Activated T-helper 17 cell treated with anti-CD3 and anti-CD28 coated beads, Interleukin-2, amount 50 U/mL, for 72 hours (primary cell): Measurements from ENCODE around the gene MEPCE. TPM values are rescaled to one million over a fixed set of nuclear protein-coding genes. Genes with fewer than 3 reads are reported as not detected.
A peak's percentile ranks its signal among the peaks of the same experiment; 100 is the strongest.
"Not testable (repeated sequence)": the region's sequence is repeated elsewhere in the genome, so short reads cannot be mapped to it uniquely, and the experiment has no call there.

ENCODE experiments used
- ATAC-seq: fragments of 150-1000 bp; cut with Tn5 transposase; replicated peaks from 2 replicates; pipeline ENCODE4 v1.10.0; 2021; ENCODE audit warnings: mild to moderate bottlenecking, moderate library complexity
- H3K27ac Mint-ChIP-seq: one replicate; pipeline ENCODE4 v1.8.0; 2022; ENCODE audit warnings: mixed read lengths
- H3K27me3 Mint-ChIP-seq: one replicate; pipeline ENCODE4 v1.8.0; 2022; ENCODE audit warnings: mixed read lengths
- H3K36me3 Mint-ChIP-seq: one replicate; pipeline ENCODE4 v1.8.0; 2022; ENCODE audit warnings: low read depth, mild to moderate bottlenecking, mixed read lengths
- H3K4me1 Mint-ChIP-seq: one replicate; pipeline ENCODE4 v1.8.0; 2022; ENCODE audit warnings: mixed read lengths
- H3K4me3 Mint-ChIP-seq: one replicate; pipeline ENCODE4 v1.8.0; 2022; ENCODE audit warnings: mild to moderate bottlenecking, mixed read lengths
- H3K9me3 Mint-ChIP-seq: one replicate; pipeline ENCODE4 v1.8.0; 2022; ENCODE audit warnings: mixed read lengths
- total RNA-seq, 2 donors: library from RNA; stranded (reverse); gene quantifications; one replicate each; pipeline ENCODE4 v1.2.3, GENCODE V29; 2022

Gene MEPCE
- 10 to 100 TPM; 59.5 to 65.2 TPM for total RNA-seq

GRCh38 chr7:100429637-100430492 is at the start of gene MEPCE:
Gene MEPCE, plus strand, starts transcription at chr7:100429831. Its CDS starts 188 bp downstream, at chr7:100430019.
- peaks cover 68% of the 10 kb centered on the region for H3K36me3 Mint-ChIP-seq
- peak within 1 kb of the TSS; percentile 100 for H3K27ac Mint-ChIP-seq
- H3K4me1 Mint-ChIP-seq, result peaks cover 37% of the 10 kb centered on the region
- peak; percentile 35 for ATAC-seq
- H3K4me3 Mint-ChIP-seq, result peak within 1 kb of the TSS; percentile 87
- H3K9me3 Mint-ChIP-seq, result peaks cover 4% of the 10 kb centered on the region
- no peaks in the 10 kb centered on the region for H3K27me3 Mint-ChIP-seq

DNA sequence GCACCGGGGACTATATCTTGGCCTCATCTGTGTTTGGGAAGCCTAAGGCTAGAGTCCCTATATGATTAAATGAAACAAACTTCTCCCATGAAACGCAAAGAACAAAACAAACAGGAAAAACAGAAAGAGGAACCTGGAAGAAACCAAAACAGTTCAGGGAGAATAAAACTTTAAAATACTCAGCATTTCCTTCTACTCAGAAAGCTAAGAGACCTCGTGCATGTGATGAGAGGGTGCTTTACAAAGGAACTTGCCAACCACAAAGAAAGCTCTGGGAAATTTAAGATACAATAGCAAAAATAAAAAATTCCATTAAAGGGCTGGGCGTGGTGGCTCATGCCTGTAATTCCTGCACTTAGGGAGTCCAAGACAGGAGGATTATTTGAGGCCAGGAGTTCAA is 49.4 kb upstream of the MEPCE start:
- ATAC-seq, result no peak
- no peaks in the 10 kb centered on the region for H3K4me1 Mint-ChIP-seq

DNA sequence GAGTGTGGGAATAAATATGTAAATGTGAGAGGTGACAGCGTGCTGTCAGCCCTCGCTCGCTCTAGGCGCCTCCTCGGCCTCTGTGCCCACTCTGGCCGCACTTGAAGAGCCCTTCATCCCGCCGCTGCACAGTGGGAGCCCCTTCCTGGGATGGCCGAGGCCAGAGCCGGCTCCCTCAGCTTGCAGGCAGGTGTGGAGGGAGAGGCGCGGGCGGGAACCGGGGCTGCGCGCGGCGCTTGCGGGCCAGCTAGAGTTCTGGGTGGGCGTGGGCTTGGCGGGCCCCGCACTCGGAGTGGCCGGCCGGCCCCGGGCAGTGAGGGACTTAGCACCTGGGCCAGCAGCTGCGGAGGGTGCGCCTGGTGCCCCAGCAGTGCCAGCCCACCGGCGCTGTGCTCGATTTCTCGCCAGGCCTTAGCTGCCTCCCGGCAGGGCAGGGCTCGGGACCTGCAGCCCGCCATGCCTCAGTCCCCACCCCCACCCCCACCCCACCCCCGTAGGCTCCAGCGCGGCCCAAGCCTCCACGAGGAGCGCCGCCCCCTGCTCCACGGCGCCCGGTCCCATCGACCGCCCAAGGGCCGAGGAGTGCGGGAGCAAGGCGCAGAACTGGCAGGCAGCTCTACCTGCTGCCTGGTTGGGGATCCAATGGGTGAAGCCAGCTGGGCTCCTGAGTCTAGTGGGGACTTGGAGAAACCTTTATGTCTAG is 47.9 kb upstream of the MEPCE start:
- not testable (repeated sequence) for H3K4me3 Mint-ChIP-seq, ATAC-seq, H3K4me1 Mint-ChIP-seq, H3K9me3 Mint-ChIP-seq, H3K27me3 Mint-ChIP-seq, H3K27ac Mint-ChIP-seq, H3K36me3 Mint-ChIP-seq

More for the DNA sequence above, 49.4 kb upstream of the MEPCE start:
- H3K4me3 Mint-ChIP-seq, result no peak overlapping the region
- H3K27ac Mint-ChIP-seq, result no peak overlapping the region
- H3K36me3 Mint-ChIP-seq, result no peaks in the 10 kb centered on the region
- H3K9me3 Mint-ChIP-seq, result no peaks in the 10 kb centered on the region
- H3K27me3 Mint-ChIP-seq, result peaks cover 8% of the 10 kb centered on the region

DNA sequence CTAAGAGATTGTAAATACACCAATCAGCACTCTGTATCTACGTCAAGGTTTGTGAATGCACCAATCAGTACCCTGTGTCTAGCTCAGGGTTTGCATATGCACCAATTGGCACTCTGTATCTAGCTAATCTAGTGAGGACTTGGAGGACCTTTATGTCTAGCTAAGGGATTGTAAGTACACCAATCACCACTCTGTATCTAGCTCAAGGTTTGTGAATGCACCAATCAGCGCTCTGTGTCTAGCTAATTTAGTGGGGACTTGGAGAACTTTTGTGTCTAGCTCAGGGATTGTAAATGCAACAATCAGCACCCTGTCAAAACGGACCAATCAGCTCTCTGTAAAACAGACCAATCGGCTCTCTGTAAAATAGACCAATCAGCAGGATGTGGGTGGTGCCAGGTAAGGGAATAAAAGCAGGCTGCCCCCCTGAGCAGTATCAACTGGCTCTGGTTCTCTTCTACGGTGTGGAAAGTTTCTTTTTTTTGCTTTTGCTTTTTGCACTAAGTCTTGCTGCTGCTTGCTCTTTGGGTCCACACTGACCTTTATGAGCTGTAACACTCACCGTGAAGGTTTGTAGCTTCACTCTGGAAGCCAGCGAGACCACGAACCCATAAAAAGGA is 47.3 kb upstream of the MEPCE start:
- H3K4me1 Mint-ChIP-seq, H3K27me3 Mint-ChIP-seq, H3K27ac Mint-ChIP-seq, H3K4me3 Mint-ChIP-seq, ATAC-seq, H3K36me3 Mint-ChIP-seq, H3K9me3 Mint-ChIP-seq: not testable (repeated sequence)

GRCh38 chr7:100384628-100385294 is 44.9 kb upstream of the MEPCE start:
- Mint-ChIP-seq H3K4me3 (no peak overlapping the region), H3K36me3 (no peaks in the 10 kb centered on the region), H3K27me3 (peaks cover 12% of the 10 kb centered on the region), H3K4me1 (no peaks in the 10 kb centered on the region), H3K9me3 (no peaks in the 10 kb centered on the region), H3K27ac (no peak overlapping the region)
- no peak for ATAC-seq

DNA sequence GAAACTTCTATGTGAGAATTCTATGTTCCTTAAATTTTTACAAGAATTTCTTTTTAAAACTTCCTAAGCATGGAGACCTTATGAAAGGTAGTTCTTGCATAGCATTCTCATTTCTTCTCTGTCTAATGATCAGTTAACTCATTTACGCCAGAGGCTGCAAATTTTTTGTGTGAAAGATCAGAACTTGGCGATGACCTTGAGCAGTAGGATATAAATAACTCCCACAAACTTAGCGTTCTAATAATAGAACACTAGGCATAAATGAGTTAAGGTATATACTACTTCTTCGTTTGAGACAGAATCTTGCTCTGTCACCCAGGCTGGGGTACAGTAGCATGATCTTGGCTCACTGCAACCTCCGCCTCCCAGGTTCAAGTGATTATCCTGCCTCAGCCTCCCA is 42.7 kb upstream of the MEPCE start:
- ATAC-seq, result no peak
- Mint-ChIP-seq H3K4me3 (no peak overlapping the region), H3K36me3 (no peaks in the 10 kb centered on the region), H3K9me3 (no peaks in the 10 kb centered on the region), H3K27me3 (peaks cover 19% of the 10 kb centered on the region), H3K27ac (no peak overlapping the region), H3K4me1 (no peaks in the 10 kb centered on the region)

DNA sequence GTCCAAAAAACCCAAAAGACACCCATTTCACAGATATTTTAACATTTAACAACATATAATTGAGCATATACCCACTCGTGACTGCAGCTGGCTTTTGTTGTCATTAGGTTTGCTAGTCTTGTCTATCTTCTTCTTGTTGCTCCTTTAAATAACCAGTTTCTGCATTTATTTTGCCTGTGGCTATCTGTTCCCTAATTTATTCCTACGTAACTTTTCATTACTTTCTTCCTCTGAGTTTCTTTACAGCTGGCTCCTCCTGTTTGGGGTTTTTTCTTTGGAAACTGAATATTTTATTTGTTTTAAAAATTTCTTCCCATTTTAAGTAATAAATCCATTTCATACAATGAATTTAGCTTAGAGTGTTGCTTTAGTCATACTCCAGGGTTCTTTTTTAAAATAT is 41.9 kb upstream of the MEPCE start:
- no peaks in the 10 kb centered on the region for H3K4me1 Mint-ChIP-seq
- no peaks in the 10 kb centered on the region for H3K36me3 Mint-ChIP-seq

GRCh38 chr7:100389437-100390088 is 40.1 kb upstream of the MEPCE start:
- H3K27me3 Mint-ChIP-seq, result peaks cover 16% of the 10 kb centered on the region
- H3K9me3 Mint-ChIP-seq, result no peaks in the 10 kb centered on the region
- no peak overlapping the region for H3K27ac Mint-ChIP-seq
- ATAC-seq, result no peak
- no peak overlapping the region for H3K4me3 Mint-ChIP-seq
- peaks cover 6% of the 10 kb centered on the region for H3K4me1 Mint-ChIP-seq
- no peaks in the 10 kb centered on the region for H3K36me3 Mint-ChIP-seq

More for the DNA sequence above, 41.9 kb upstream of the MEPCE start:
- H3K9me3 Mint-ChIP-seq, result no peaks in the 10 kb centered on the region
- no peak overlapping the region for H3K4me3 Mint-ChIP-seq
- no peak overlapping the region for H3K27ac Mint-ChIP-seq
- no peak for ATAC-seq
- peaks cover 19% of the 10 kb centered on the region for H3K27me3 Mint-ChIP-seq

DNA sequence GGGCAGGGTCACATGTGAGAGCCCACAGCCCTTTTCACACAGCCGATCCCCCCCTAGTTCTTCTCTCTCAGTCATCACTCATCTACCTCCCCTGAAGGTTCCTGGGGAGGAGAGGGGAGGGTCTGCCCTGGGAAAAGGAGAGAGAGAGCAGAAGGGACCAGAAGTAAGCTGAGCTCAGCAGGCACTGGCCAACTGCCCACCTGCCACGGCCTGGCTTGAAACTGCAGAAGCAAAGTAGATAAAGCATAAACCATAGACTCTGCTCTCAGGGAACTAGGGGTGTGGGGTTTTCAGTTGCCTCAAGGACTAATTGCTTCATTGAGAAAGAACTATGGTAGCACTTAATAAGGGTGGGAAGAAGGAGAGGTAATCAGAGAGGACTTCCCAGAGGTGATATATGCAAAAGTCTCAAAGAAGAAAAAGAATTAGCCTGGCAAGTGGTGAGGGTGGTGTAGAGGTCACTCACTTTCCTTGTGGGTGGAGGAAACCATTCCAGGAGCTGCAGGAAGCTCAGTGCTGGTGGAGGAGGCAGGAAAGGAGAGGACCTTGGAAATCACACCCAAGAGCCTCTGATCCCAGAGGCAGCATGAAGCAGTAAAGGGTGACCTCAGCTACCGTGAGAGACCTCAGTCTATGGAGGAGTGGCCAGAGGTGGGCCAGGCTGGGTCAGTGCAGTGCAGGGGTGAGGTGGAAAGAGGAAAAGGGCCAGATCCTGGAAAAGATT is 39.2 kb upstream of the MEPCE start:
- H3K4me1 Mint-ChIP-seq, result peaks cover 8% of the 10 kb centered on the region
- peaks cover 16% of the 10 kb centered on the region for H3K27me3 Mint-ChIP-seq
- no peaks in the 10 kb centered on the region for H3K36me3 Mint-ChIP-seq
- H3K27ac Mint-ChIP-seq, result no peak overlapping the region
- H3K4me3 Mint-ChIP-seq, result no peak overlapping the region
- no peaks in the 10 kb centered on the region for H3K9me3 Mint-ChIP-seq
- ATAC-seq, result no peak

DNA sequence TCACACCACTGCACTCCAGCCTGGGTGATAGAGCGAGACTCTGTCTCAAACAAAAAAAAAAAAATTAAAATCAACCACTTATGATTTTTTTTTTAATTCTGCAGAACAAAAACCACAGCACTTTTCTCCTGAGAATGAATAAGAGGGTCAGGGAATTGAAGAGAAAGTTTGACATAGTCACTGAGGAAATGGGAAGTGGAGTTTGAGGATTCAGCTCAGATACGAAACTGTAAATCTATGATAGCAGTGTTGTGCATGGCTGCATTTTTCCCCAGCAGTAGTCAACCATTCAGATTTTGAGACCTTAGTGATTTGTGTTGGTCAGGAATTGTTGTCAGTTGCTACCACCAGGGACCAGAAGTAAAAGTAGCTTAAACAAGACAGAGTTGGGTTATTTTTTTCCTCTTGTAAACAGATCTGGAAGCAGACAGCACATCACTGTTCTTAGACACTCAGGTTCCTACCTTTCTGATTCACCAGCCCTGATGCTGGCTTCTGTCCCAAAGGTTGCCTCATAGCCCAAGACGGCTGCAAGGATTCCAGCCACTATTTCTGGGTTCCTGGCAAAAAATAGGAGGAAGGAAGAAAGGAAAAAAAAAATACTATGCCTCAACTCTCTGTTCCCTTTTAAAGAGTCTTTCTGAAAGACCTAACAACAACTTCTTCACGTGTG is 36.3 kb upstream of the MEPCE start:
- no peaks in the 10 kb centered on the region for H3K9me3 Mint-ChIP-seq
- H3K4me3 Mint-ChIP-seq, result no peak overlapping the region
- H3K36me3 Mint-ChIP-seq, result no peaks in the 10 kb centered on the region
- no peak for ATAC-seq
- H3K27me3 Mint-ChIP-seq, result peaks cover 20% of the 10 kb centered on the region
- H3K27ac Mint-ChIP-seq, result no peak overlapping the region
- H3K4me1 Mint-ChIP-seq, result peaks cover 23% of the 10 kb centered on the region

- H3K27ac Mint-ChIP-seq, result no peak overlapping the region
- no peaks in the 10 kb centered on the region for H3K36me3 Mint-ChIP-seq
- H3K9me3 Mint-ChIP-seq, result no peaks in the 10 kb centered on the region
- peaks cover 22% of the 10 kb centered on the region for H3K27me3 Mint-ChIP-seq
- no peak overlapping the region for H3K4me3 Mint-ChIP-seq
- peaks cover 26% of the 10 kb centered on the region for H3K4me1 Mint-ChIP-seq
- no peak for ATAC-seq
Measured at GRCh38 chr7:100394077-100394476, 35.6 kb upstream of the MEPCE start.

DNA sequence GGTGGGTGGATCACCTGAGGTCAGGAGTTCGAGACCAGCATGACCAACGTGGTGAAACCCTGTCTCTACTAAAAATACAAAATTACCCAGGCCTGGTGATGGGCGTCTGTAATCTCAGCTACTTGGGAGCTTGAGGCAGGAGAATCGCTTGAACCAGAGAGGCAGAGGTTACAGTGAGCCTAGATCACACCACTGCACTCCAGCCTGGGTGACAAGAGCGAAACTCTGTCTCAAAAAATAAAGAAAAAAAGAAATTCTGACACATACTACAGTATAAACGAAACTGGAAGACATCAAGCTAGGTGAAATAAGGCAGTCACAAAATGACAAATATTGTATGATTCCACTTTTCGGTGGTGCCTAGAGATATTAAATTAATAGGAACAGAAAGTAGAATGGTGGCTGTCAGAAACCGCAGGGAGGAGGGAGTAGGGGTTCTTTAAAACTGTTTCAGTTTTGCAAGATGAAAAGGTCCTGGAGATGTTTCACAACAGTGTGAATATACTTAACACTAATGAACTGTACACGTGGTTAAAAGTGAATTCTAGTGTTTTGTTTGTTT is 33.1 kb upstream of the MEPCE start:
- Mint-ChIP-seq H3K27me3 (peaks cover 11% of the 10 kb centered on the region), H3K9me3 (no peaks in the 10 kb centered on the region), H3K4me3 (peak overlapping the region; percentile 74)

More for the DNA sequence above, 33.1 kb upstream of the MEPCE start:
- ATAC-seq, result peak; percentile 97
- Mint-ChIP-seq H3K4me1 (peaks cover 26% of the 10 kb centered on the region), H3K36me3 (no peaks in the 10 kb centered on the region), H3K27ac (peak overlapping the region; percentile 91)
